Left lung (tissue), 14 donors: ENCODE results near the gene C8G. TPM values are rescaled to one million over a fixed set of nuclear protein-coding genes. Genes with fewer than 3 reads are reported as not detected.

Experiments used
- ATAC-seq: fragments of 200-7000 bp; cut with Tn5 transposase; one replicate; pipeline ENCODE4 v1.9.1; 2020; ENCODE audit warnings: moderate library complexity
- DNase-seq, 4 donors: peaks; one replicate each; pipeline ENCODE4 v3.0.0-alpha.2; 2013 to 2020
- H3K27ac ChIP-seq, 2 donors: fragments of 200-600 bp; sonication (generic) in 1 of 2; one replicate each; pipeline versions ENCODE4 v1.5.0 to v1.8.0; 2020 to 2021
- H3K27me3 ChIP-seq, 2 donors: fragments of 200-600 bp; sonication (generic) in 1 of 2; one replicate each; pipeline versions ENCODE4 v1.5.0 to v1.8.0; 2020 to 2021
- H3K36me3 ChIP-seq, 2 donors: fragments of 200-600 bp; sonication (generic) in 1 of 2; one replicate each; pipeline versions ENCODE4 v1.5.0 to v1.8.0; 2020 to 2021
- H3K4me1 ChIP-seq, 2 donors: fragments of 200-600 bp; one replicate each; pipeline ENCODE4 v1.8.0; 2021
- H3K4me3 ChIP-seq, 2 donors: fragments of 200-600 bp; sonication (generic) in 1 of 2; one replicate each; pipeline versions ENCODE4 v1.5.0 to v1.8.0; 2020 to 2021; ENCODE audit warnings: mild to moderate bottlenecking in 1 of 2
- H3K9me3 ChIP-seq, 2 donors: fragments of 200-600 bp; sonication (generic) in 1 of 2; one replicate each; pipeline versions ENCODE4 v1.5.0 to v1.8.0; 2020 to 2021
- CTCF ChIP-seq, 2 donors: fragments of 200-600 bp; sonication (generic) in 1 of 2; IDR thresholded peaks; one replicate each; pipeline versions ENCODE4 v1.5.0 to v1.8.0; 2021; ENCODE audit warnings: antibody characterized with exemption in 2 of 2
- intact Hi-C, 2 donors: fragments of 100-400 bp; cut with DNase I; formaldehyde crosslinking; loops; one replicate each; pipeline versions ENCODE4 v1.11.2 to v1.14.2; 2022
- long read RNA-seq, 12 donors: library from polyadenylated mRNA in 2 of 12; unstranded in 2 of 12; transcript quantifications; one replicate each; pipeline ENCODE4 v2.0.0 and lab custom pipeline, GENCODE V29; 2019 to 2026
- polyA plus RNA-seq, 6 donors: library from polyadenylated mRNA; unstranded; fragments of 120-200 nt; gene quantifications; one replicate each; pipeline ENCODE4 v1.2.1, GENCODE V29; 2013; ENCODE audit not compliant: insufficient read length in 6 of 6
- total RNA-seq, 2 donors: library from RNA; stranded (reverse); fragmentation: NEBNext Ultra II Directional; extraction: Animal tissue kit (Norgen Biotek cat#: 25700); gene quantifications; one replicate each; pipeline ENCODE4 v1.2.1, GENCODE V29; 2021
- donor health status: DM: no; HTN: yes; CAD: no.
- donor health status: DM: no; HTN: no; CAD: no.

The C8G gene
- total RNA-seq (1 to 10 TPM; 1.2 TPM), polyA plus RNA-seq (under 1 TPM; 0.47 to 0.90 (median 0.72) TPM)
- long read RNA-seq, donor 1: 0 reads
- long read RNA-seq, donor 2: 0 reads
- long read RNA-seq, donor 3: 0 reads
- long read RNA-seq, donor 4: 0 reads
- long read RNA-seq, donor 5: 0 reads
- long read RNA-seq, donor 6: 0 reads
- long read RNA-seq, donor 7: 0 reads
- long read RNA-seq, donor 8: 0 reads
- long read RNA-seq, donor 9: 0 reads
- long read RNA-seq, donor 10: 0 reads
- long read RNA-seq, donor 11: 0 reads
- long read RNA-seq, donor 12: 0 reads

- peak; percentile 88 for ATAC-seq
- peaks cover 13 to 44% of the 10 kb centered on the region in 2 donors for H3K4me1 ChIP-seq
- peak within 1 kb of the TSS; percentile 83 to 90 for H3K27ac ChIP-seq
- H3K4me3 ChIP-seq: peak within 1 kb of the TSS; percentile 94 to 98
- peak; percentile 92 to 100 (median 96) for DNase-seq
- H3K36me3 ChIP-seq: peaks cover 0 to 34% of the 10 kb centered on the region in 2 donors
- no peaks in the 10 kb centered on the region for H3K27me3 ChIP-seq
- H3K9me3 ChIP-seq: no peaks in the 10 kb centered on the region
- TF ChIP-seq CTCF (IDR thresholded peaks at IDR 0.05): peak; percentile 97 to 100
- intact Hi-C loops: no loop called here
These were observed at the start of gene C8G, which contains the start of gene FBXW5 for GRCh38 chr9:136944519-136945332. C8G (plus strand) TSS chr9:136945243; CDS start chr9:136945321, 78 bp downstream. FBXW5 (minus strand) TSS chr9:136944738; CDS start chr9:136944083, 655 bp downstream.

DNA sequence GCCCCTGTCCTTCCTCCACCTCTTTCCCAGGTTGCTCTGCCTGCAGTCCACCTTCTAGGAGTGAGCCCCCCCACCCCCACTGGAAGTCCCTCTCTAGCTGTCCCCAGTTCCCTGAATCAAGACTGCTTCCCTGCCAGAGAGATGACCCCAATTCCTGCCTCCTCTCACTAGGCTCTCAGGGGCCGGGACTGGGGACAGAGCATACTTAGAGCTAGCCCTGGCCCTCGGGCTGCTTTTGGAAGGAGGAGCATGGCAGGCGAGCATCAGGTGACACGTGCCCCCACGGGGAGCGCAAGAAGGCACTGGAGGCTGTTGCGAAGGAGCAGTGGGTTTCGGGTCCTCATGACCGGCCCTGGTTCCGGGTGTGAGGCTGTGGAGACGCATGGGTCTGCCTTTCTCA is 49.0 kb upstream of the C8G start:
- ATAC-seq: no peak
- no peak overlapping the region for H3K27ac ChIP-seq
- no peak overlapping the region for H3K4me3 ChIP-seq
- no peak for DNase-seq
- intact Hi-C loops: no loop called here
- no peak for TF ChIP-seq CTCF (IDR thresholded peaks at IDR 0.05)
- peaks cover 8 to 15% of the 10 kb centered on the region in 2 donors for H3K4me1 ChIP-seq
- H3K27me3 ChIP-seq: no peaks in the 10 kb centered on the region
- no peaks in the 10 kb centered on the region for H3K9me3 ChIP-seq
- peaks cover 0 to 50% of the 10 kb centered on the region in 2 donors for H3K36me3 ChIP-seq

GRCh38 chr9:136898483-136899100 is 46.5 kb upstream of the C8G start:
- Histone ChIP-seq H3K36me3 (peaks cover 0 to 51% of the 10 kb centered on the region in 2 donors), H3K9me3 (no peaks in the 10 kb centered on the region), H3K27ac (peak overlapping the region in 1 of 2 donors; percentile 1), H3K27me3 (no peaks in the 10 kb centered on the region), H3K4me3 (no peak overlapping the region), H3K4me1 (peaks cover 30 to 40% of the 10 kb centered on the region in 2 donors)
- no peak for ATAC-seq
- no peak for DNase-seq
- intact Hi-C loops: no loop called here
- no peak for TF ChIP-seq CTCF (IDR thresholded peaks at IDR 0.05)

DNA sequence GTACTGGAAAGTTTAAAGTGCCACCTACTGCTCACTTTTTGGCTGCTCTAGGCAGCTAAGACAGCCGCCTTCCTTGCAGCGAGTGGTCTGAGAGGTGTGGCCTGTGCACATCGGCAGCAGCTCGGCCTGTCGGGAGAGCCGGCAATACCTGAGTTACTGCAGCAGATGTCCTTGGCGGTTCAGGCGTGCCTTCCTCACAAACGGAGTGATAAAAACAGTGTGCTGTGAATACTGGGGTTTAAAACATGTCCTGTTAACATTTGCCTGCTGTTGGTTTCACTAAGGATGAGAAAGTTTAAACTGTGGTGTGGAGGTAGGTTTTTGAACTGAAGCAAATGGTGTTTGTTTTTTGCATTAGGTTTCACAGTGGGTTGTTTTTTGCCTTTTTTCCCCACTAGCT is 45.8 kb upstream of the C8G start:
- DNase-seq (no peak), ATAC-seq (no peak)
- Histone ChIP-seq H3K9me3 (no peaks in the 10 kb centered on the region), H3K4me1 (peaks cover 30 to 41% of the 10 kb centered on the region in 2 donors), H3K27ac (peak overlapping the region; percentile 1 to 8), H3K27me3 (no peaks in the 10 kb centered on the region), H3K36me3 (peaks cover 0 to 56% of the 10 kb centered on the region in 2 donors), H3K4me3 (no peak overlapping the region)
- intact Hi-C loops: no loop called here
- TF ChIP-seq CTCF (IDR thresholded peaks at IDR 0.05): no peak
